H1 (cell line): ENCODE results near the gene RRBP1. TPM values are rescaled to one million over a fixed set of nuclear protein-coding genes. Genes with fewer than 3 reads are reported as not detected.

Source experiments
- FOSL1 ChIP-seq: IDR thresholded peaks from 2 replicates; pipeline ENCODE4 v1.6.1; 2011; ENCODE audit warnings: mild to moderate bottlenecking, low read depth, low read length, moderate library complexity; ENCODE audit not compliant: insufficient read depth
- RAD21 ChIP-seq, 2 experiments: IDR thresholded peaks in 1 of 2; conservative IDR thresholded peaks in 1 of 2; 2 replicates each; pipeline ENCODE4 v1.6.1; 2011; ENCODE audit warnings: low read depth in 2 of 2, low read length in 2 of 2, improper control_type of control experiment in 1 of 2, inconsistent platforms in 1 of 2, mild to moderate bottlenecking in 1 of 2, moderate library complexity in 1 of 2
- polyA plus RNA-seq, 7 experiments: library from polyadenylated mRNA; depleted of rRNA in 3 of 7; stranded (reverse) in 5 of 7; unstranded in 2 of 7; fragments of >200 nt in 5 of 7; fragments of 200-250 nt in 2 of 7; gene quantifications; 1 replicate in 5 of 7; 2 replicates in 1 of 7; 4 replicates in 1 of 7; pipeline versions ENCODE4 v1.2.1 to v1.2.3, GENCODE V29; 2011 to 2013; ENCODE audit warnings: missing spikeins in 2 of 7, mixed read lengths in 2 of 7
- total RNA-seq: library from RNA; stranded (reverse); fragmentation: NEBNext Ultra II Directional; extraction: Animal tissue kit (Norgen Biotek cat#: 25700); gene quantifications from 2 replicates; pipeline ENCODE4 v1.2.1, GENCODE V29; 2021
- TF ChIP-seq, protein P1 (sequence below): IDR thresholded peaks from 2 replicates; pipeline ENCODE4 v1.6.1; 2011; ENCODE audit warnings: low read depth, mild to moderate bottlenecking, low read length; ENCODE audit not compliant: insufficient read depth

Gene RRBP1
- total and polyA plus RNA-seq, 2 of the 8 experiments (the other 6 are each of a cell fraction or from before 2014, with no cell fraction given) = 15.9 to 157 TPM

GRCh38 chr20:17598013-17598550, 84.0 kb downstream of the RRBP1 start (continued):
- TF ChIP-seq, protein P1, sequence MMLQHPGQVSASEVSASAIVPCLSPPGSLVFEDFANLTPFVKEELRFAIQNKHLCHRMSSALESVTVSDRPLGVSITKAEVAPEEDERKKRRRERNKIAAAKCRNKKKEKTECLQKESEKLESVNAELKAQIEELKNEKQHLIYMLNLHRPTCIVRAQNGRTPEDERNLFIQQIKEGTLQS = no peak
- TF ChIP-seq RAD21 (IDR thresholded peaks at IDR 0.05 in 1 of 2, conservative IDR thresholded peaks at IDR 0.05 in 1 of 2; ENCODE audit: low read depth in 2 of 2, low read length in 2 of 2) (no peak), FOSL1 (no peak)
- TF ChIP-seq, all 59 proteins: peak for 0
